Islet precursor cell (in vitro differentiated cells): ENCODE measurements around the gene PPP1R1B.

Experiments
- DNase-seq: peaks from one replicate; pipeline ENCODE4 v3.0.0-alpha.2; 2018

PPP1R1B gene

GRCh38 chr17:39617446-39618245 is 9.1 kb upstream of the PPP1R1B start:
- DNase-seq, result no peak

- DNase-seq, result no peak
These were observed 8.4 kb upstream of the PPP1R1B start for GRCh38 chr17:39618246-39618913.

GRCh38 chr17:39618956-39619785 is 7.6 kb upstream of the PPP1R1B start:
- no peak for DNase-seq

GRCh38 chr17:39619786-39620101 is 7.0 kb upstream of the PPP1R1B start:
- DNase-seq, result no peak

GRCh38 chr17:39621523-39622379 is 5.0 kb upstream of the PPP1R1B start:
- DNase-seq, result peak; percentile 97

GRCh38 chr17:39622380-39623006 is 4.3 kb upstream of the PPP1R1B start:
- DNase-seq, result no peak

- DNase-seq, result peak; percentile 93
These were observed 3.3 kb upstream of the PPP1R1B start for GRCh38 chr17:39623356-39623950.

GRCh38 chr17:39624313-39624712 is 2.4 kb upstream of the PPP1R1B start:
- no peak for DNase-seq

GRCh38 chr17:39625198-39625785 is 1.5 kb upstream of the PPP1R1B start:
- no peak for DNase-seq

- no peak for DNase-seq
These were observed 427 bp downstream of the PPP1R1B start for GRCh38 chr17:39627047-39627711.

GRCh38 chr17:39627712-39628516 is 1.2 kb downstream of the PPP1R1B start:
- no peak for DNase-seq

GRCh38 chr17:39628655-39629493 is 2.1 kb downstream of the PPP1R1B start:
- no peak for DNase-seq

- no peak for DNase-seq
These were observed 2.7 kb downstream of the PPP1R1B start for GRCh38 chr17:39629494-39629880.

GRCh38 chr17:39629898-39630297 is 3.1 kb downstream of the PPP1R1B start:
- no peak for DNase-seq

GRCh38 chr17:39631403-39631802 is 4.7 kb downstream of the PPP1R1B start:
- DNase-seq, result peak; percentile 84

- no peak for DNase-seq
These were observed 5.6 kb downstream of the PPP1R1B start for GRCh38 chr17:39632153-39632941.

- DNase-seq, result no peak
These were observed 6.9 kb downstream of the PPP1R1B start for GRCh38 chr17:39633570-39634183.
